ENCODE measurements around the gene HEATR1. TPM values are rescaled to one million over a fixed set of nuclear protein-coding genes. Genes with fewer than 3 reads are reported as not detected.

The HEATR1 gene
- total RNA-seq, 1 experiment from 2014 or later = 43.0 TPM

DNA sequence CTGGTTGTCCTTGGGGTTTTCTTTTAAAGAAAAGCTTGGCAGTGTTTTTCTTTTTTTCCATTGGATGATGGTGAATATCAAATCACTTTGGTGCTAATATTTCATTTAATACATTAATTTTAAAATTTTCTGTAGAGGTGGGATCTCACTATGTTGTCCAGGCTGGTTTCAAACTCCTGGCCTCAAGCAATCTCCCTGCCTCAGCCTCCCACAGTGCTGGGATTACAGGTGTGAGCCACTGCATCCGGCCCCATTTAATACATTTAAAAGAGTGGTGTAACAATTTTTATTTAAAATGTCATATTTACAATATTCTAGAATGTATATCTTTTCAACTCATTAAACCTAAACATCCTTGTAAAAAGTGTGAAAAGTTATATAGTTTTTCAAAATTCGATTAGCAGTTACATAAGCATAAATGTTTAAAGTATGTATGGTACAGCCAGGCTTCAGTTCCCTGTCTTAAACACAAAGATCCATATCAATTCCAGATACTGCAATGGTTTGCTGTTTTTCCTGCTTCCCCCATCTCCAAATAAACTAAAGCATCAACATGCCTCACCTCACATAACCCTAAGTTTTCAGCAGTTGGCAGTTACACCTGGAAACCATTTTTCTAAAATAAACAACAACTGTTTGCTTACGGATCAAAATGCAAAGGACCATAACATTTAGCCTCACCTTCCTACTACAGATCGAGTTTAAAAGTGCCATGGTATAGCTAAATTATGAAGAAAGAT lies 89.4 kb downstream of the HEATR1 start:
- no peaks in the 10 kb centered on the region for H3K36me3 ChIP-seq (ENCODE audit: low read depth)
- no peak overlapping the region for H3K4me3 ChIP-seq
- H3F3A ChIP-seq (ENCODE audit: insufficient read depth, low read depth) = peaks cover 43% of the 10 kb centered on the region
- H3K9me2 ChIP-seq (ENCODE audit: insufficient read depth) = no peaks in the 10 kb centered on the region
- intact Hi-C loops (cut with micrococcal nuclease; ENCODE audit: unreplicated experiment) = no loop called here
- POLR2A ChIA-PET (ENCODE audit: unreplicated experiment) = interaction anchor here (1.0 kb wide), 1 partner anchor 12 kb away, joined by 3 read pairs; no protein-coding TSS in a partner anchor
- CTCF ChIA-PET = no interaction called here
- H3K4me2 ChIP-seq = peak overlapping the region; percentile 81
- H3K27me3 ChIP-seq (ENCODE audit: insufficient read depth, low read depth) = no peaks in the 10 kb centered on the region
- no peaks in the 10 kb centered on the region for H3K9me3 ChIP-seq (ENCODE audit: insufficient read depth, low read depth)
- DNase-seq = peak in 1 of 2 experiments; percentile 88
- peak overlapping the region; percentile 93 for H3K27ac ChIP-seq
- no peak overlapping the region for H2AFZ ChIP-seq
- H3K4me1 ChIP-seq (replicated peaks; ENCODE audit: insufficient read depth) = peaks cover 50% of the 10 kb centered on the region
- no TSS peak for BruUV-seq (replicated peaks)
- no peak for TF ChIP-seq CTCF (conservative IDR thresholded peaks at IDR 0.05)
- no peak for TF ChIP-seq EZH2 (IDR thresholded peaks at IDR 0.05; ENCODE audit: low read depth)
- no peaks in the 10 kb centered on the region for H3K79me2 ChIP-seq (ENCODE audit: low read depth)
- no peaks in the 10 kb centered on the region for H4K20me1 ChIP-seq (ENCODE audit: insufficient read depth)

DNA sequence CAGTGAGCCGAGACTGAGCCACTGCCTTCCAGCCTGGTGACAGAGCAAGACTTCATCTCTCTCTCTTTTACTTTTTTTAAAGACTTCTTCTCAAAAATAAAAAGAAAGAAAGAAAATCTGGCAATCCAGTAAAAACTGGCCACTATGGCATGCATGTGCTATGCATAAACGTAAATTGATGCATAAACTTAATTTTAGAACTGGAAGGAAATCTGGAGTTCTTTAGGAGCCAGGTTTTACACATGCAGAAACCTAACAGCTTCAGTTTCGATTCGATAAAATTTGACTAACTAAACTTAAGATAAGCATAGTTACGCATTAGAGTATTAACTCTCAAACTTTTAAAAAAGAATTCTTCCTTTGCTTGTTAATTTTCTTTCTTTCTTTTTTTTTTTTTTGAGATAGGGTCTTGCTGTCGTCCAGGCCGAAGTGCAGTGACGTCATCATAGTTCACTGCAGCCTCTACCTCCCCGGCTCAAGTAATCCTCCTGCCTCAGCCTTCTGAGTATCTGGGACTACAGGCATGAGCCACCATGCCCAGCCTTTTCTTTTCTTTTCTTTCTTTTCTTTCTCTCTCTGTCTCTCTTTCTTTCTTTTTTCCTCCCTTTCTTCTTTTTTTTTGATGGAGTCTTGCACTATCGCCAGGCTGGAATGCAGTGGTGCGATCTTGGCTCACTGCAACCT lies 92.4 kb downstream of the HEATR1 start:
- intact Hi-C loops (cut with micrococcal nuclease; ENCODE audit: unreplicated experiment) = no loop called here
- no peak overlapping the region for H3K4me3 ChIP-seq
- DNase-seq = no peak
- H3K36me3 ChIP-seq (ENCODE audit: low read depth) = no peaks in the 10 kb centered on the region
- no peaks in the 10 kb centered on the region for H3K9me2 ChIP-seq (ENCODE audit: insufficient read depth)
- no peak overlapping the region for H3K27ac ChIP-seq
- no TSS peak for BruUV-seq (replicated peaks)
- peaks cover 35% of the 10 kb centered on the region for H3F3A ChIP-seq (ENCODE audit: insufficient read depth, low read depth)
- ChIA-PET CTCF (no interaction called here), POLR2A (ENCODE audit: unreplicated experiment) (no interaction called here)
- H3K27me3 ChIP-seq (ENCODE audit: insufficient read depth, low read depth) = no peaks in the 10 kb centered on the region
- H3K4me2 ChIP-seq = no peak overlapping the region
- no peak overlapping the region for H2AFZ ChIP-seq
- TF ChIP-seq CTCF (conservative IDR thresholded peaks at IDR 0.05) (no peak), EZH2 (IDR thresholded peaks at IDR 0.05; ENCODE audit: low read depth) (no peak)
- H3K79me2 ChIP-seq (ENCODE audit: low read depth) = no peaks in the 10 kb centered on the region
- peaks cover 39% of the 10 kb centered on the region for H3K4me1 ChIP-seq (replicated peaks; ENCODE audit: insufficient read depth)
- no peaks in the 10 kb centered on the region for H3K9me3 ChIP-seq (ENCODE audit: insufficient read depth, low read depth)
- no peaks in the 10 kb centered on the region for H4K20me1 ChIP-seq (ENCODE audit: insufficient read depth)

DNA sequence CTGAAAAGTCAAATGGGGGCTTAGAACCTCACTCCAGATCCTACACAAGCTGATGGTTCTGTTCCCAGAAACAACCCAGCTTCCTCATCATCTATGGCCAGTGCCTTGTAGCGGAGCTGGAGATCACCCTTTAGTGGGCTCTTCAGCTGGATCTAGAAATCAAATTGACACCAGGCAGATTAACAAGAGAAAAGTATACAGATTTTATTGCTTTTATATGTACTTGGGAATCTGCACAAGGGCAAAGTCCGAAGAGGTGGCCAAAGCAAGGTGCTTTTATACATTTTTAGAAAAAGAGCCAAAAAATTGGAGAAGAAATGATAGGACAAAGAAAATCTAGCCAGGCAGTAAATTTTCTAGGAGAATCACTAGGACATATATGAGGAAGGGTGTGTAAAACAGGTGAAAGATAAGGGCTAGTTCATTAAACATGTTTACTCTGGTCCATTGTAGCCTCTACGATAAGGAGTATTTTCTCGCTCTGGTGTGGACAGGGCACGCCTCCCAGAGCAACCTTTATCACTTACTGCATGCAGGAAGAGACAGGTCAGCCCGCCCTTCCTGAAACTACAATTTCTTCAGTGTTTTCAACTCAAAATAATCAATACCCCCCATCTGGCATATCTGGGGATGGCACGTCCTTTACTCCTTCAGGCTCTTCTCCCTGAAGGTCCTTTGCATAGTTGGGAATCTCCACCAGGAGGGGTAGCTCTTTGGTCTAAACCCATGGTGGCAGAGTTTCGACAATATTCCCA lies 94.5 kb downstream of the HEATR1 start:
- Histone ChIP-seq H3F3A (ENCODE audit: insufficient read depth, low read depth) (peaks cover 14% of the 10 kb centered on the region), H3K4me2 (no peak overlapping the region), H3K9me3 (ENCODE audit: insufficient read depth, low read depth) (no peaks in the 10 kb centered on the region), H3K79me2 (ENCODE audit: low read depth) (no peaks in the 10 kb centered on the region), H3K4me3 (no peak overlapping the region), H3K27me3 (ENCODE audit: insufficient read depth, low read depth) (no peaks in the 10 kb centered on the region), H3K9me2 (ENCODE audit: insufficient read depth) (no peaks in the 10 kb centered on the region), H4K20me1 (ENCODE audit: insufficient read depth) (no peaks in the 10 kb centered on the region), H3K27ac (no peak overlapping the region), H3K4me1 (replicated peaks; ENCODE audit: insufficient read depth) (peaks cover 24% of the 10 kb centered on the region), H3K36me3 (ENCODE audit: low read depth) (no peaks in the 10 kb centered on the region), H2AFZ (no peak overlapping the region)
- intact Hi-C loops (cut with micrococcal nuclease; ENCODE audit: unreplicated experiment) = no loop called here
- no TSS peak for BruUV-seq (replicated peaks)
- DNase-seq = no peak
- ChIA-PET POLR2A (ENCODE audit: unreplicated experiment) (interaction anchor here (0.7 kb wide), 1 partner anchor 1872 kb away, joined by 3 read pairs; no protein-coding TSS in a partner anchor), CTCF (no interaction called here)
- TF ChIP-seq CTCF (conservative IDR thresholded peaks at IDR 0.05) (no peak), EZH2 (IDR thresholded peaks at IDR 0.05; ENCODE audit: low read depth) (no peak)
